Mucosa of stomach (tissue), 1 donor: ENCODE data around the gene SETD6.
A peak's percentile ranks its signal among the peaks of the same experiment; 100 is the strongest.

Experiments
- H3K27me3 ChIP-seq: one replicate; pipeline ENCODE4 v1.7.0; 2013; ENCODE audit warnings: mild to moderate bottlenecking, low read length; ENCODE audit not compliant: control insufficient read depth, insufficient read depth
- H3K36me3 ChIP-seq: one replicate; pipeline ENCODE4 v1.7.0; 2013; ENCODE audit warnings: low read length; ENCODE audit not compliant: control insufficient read depth, insufficient read depth
- H3K4me1 ChIP-seq: one replicate; pipeline ENCODE4 v1.7.0; 2013; ENCODE audit warnings: mild to moderate bottlenecking, low read length; ENCODE audit not compliant: control insufficient read depth, insufficient read depth
- H3K4me3 ChIP-seq: one replicate; pipeline ENCODE4 v1.7.0; 2013; ENCODE audit warnings: low read length
- H3K9ac ChIP-seq: one replicate; pipeline ENCODE4 v1.7.0; 2013; ENCODE audit warnings: mild to moderate bottlenecking, low read length, moderate library complexity
- H3K9me3 ChIP-seq: one replicate; pipeline ENCODE4 v1.7.0; 2013; ENCODE audit warnings: mild to moderate bottlenecking, low read length, moderate library complexity; ENCODE audit not compliant: control insufficient read depth
- donor health status: Pancreatic carcinoma.

The SETD6 gene

GRCh38 chr16:58515125-58515870 is at the start of gene SETD6:
Gene SETD6 (plus strand): TSS chr16:58515517. CDS start chr16:58515538, 21 bp downstream.
- no peak within 1 kb of the TSS for H3K4me3 ChIP-seq
- H3K4me1 ChIP-seq: peaks cover 19% of the 10 kb centered on the region
- no peaks in the 10 kb centered on the region for H3K9me3 ChIP-seq
- H3K27me3 ChIP-seq: no peaks in the 10 kb centered on the region
- H3K9ac ChIP-seq: peak within 1 kb of the TSS; percentile 44
- H3K36me3 ChIP-seq: peaks cover 15% of the 10 kb centered on the region

GRCh38 chr16:58465817-58466216 is 49.5 kb upstream of the SETD6 start:
- Histone ChIP-seq H3K4me3 (no peak overlapping the region), H3K4me1 (peaks cover 11% of the 10 kb centered on the region), H3K27me3 (peaks cover 53% of the 10 kb centered on the region), H3K9me3 (no peaks in the 10 kb centered on the region), H3K36me3 (no peaks in the 10 kb centered on the region), H3K9ac (no peak overlapping the region)

- H3K9me3 ChIP-seq: no peaks in the 10 kb centered on the region
- no peak overlapping the region for H3K4me3 ChIP-seq
- H3K27me3 ChIP-seq: peaks cover 53% of the 10 kb centered on the region
- no peak overlapping the region for H3K9ac ChIP-seq
- peaks cover 11% of the 10 kb centered on the region for H3K4me1 ChIP-seq
- H3K36me3 ChIP-seq: no peaks in the 10 kb centered on the region
These were observed 48.9 kb upstream of the SETD6 start for GRCh38 chr16:58466396-58466795.

GRCh38 chr16:58467905-58468304 is 47.4 kb upstream of the SETD6 start:
- no peak overlapping the region for H3K4me3 ChIP-seq
- peaks cover 11% of the 10 kb centered on the region for H3K4me1 ChIP-seq
- no peak overlapping the region for H3K9ac ChIP-seq
- H3K36me3 ChIP-seq: no peaks in the 10 kb centered on the region
- H3K9me3 ChIP-seq: no peaks in the 10 kb centered on the region
- peaks cover 49% of the 10 kb centered on the region for H3K27me3 ChIP-seq

- Histone ChIP-seq H3K9me3 (no peaks in the 10 kb centered on the region), H3K4me1 (no peaks in the 10 kb centered on the region), H3K27me3 (peaks cover 18% of the 10 kb centered on the region), H3K4me3 (no peak overlapping the region), H3K36me3 (no peaks in the 10 kb centered on the region), H3K9ac (no peak overlapping the region)
These were observed 43.9 kb upstream of the SETD6 start for GRCh38 chr16:58471209-58471975.

GRCh38 chr16:58472266-58472665 is 43.1 kb upstream of the SETD6 start:
- H3K27me3 ChIP-seq: peaks cover 12% of the 10 kb centered on the region
- H3K36me3 ChIP-seq: no peaks in the 10 kb centered on the region
- no peaks in the 10 kb centered on the region for H3K9me3 ChIP-seq
- no peaks in the 10 kb centered on the region for H3K4me1 ChIP-seq
- no peak overlapping the region for H3K4me3 ChIP-seq
- H3K9ac ChIP-seq: no peak overlapping the region

- no peaks in the 10 kb centered on the region for H3K4me1 ChIP-seq
- no peak overlapping the region for H3K9ac ChIP-seq
- H3K4me3 ChIP-seq: no peak overlapping the region
- peaks cover 8% of the 10 kb centered on the region for H3K27me3 ChIP-seq
- no peaks in the 10 kb centered on the region for H3K9me3 ChIP-seq
- H3K36me3 ChIP-seq: no peaks in the 10 kb centered on the region
These were observed 42.5 kb upstream of the SETD6 start for GRCh38 chr16:58472827-58473226.

GRCh38 chr16:58474296-58474695 is 41.0 kb upstream of the SETD6 start:
- no peaks in the 10 kb centered on the region for H3K4me1 ChIP-seq

GRCh38 chr16:58475091-58475619 is 40.2 kb upstream of the SETD6 start:
- no peaks in the 10 kb centered on the region for H3K36me3 ChIP-seq
- peaks cover 4% of the 10 kb centered on the region for H3K27me3 ChIP-seq
- H3K4me1 ChIP-seq: no peaks in the 10 kb centered on the region
- H3K9ac ChIP-seq: no peak overlapping the region
- H3K9me3 ChIP-seq: no peaks in the 10 kb centered on the region
- H3K4me3 ChIP-seq: no peak overlapping the region

More at GRCh38 chr16:58474296-58474695, 41.0 kb upstream of the SETD6 start:
- no peaks in the 10 kb centered on the region for H3K36me3 ChIP-seq
- H3K4me3 ChIP-seq: no peak overlapping the region
- H3K27me3 ChIP-seq: peaks cover 4% of the 10 kb centered on the region
- no peak overlapping the region for H3K9ac ChIP-seq
- H3K9me3 ChIP-seq: no peaks in the 10 kb centered on the region

GRCh38 chr16:58476791-58477190 is 38.5 kb upstream of the SETD6 start:
- Histone ChIP-seq H3K36me3 (no peaks in the 10 kb centered on the region), H3K9me3 (no peaks in the 10 kb centered on the region), H3K4me1 (no peaks in the 10 kb centered on the region), H3K27me3 (peaks cover 4% of the 10 kb centered on the region), H3K9ac (no peak overlapping the region), H3K4me3 (no peak overlapping the region)

- Histone ChIP-seq H3K36me3 (no peaks in the 10 kb centered on the region), H3K9ac (no peak overlapping the region), H3K9me3 (no peaks in the 10 kb centered on the region), H3K4me3 (no peak overlapping the region), H3K4me1 (no peaks in the 10 kb centered on the region), H3K27me3 (no peaks in the 10 kb centered on the region)
These were observed 36.9 kb upstream of the SETD6 start for GRCh38 chr16:58478427-58478826.

- H3K9ac ChIP-seq: no peak overlapping the region
- no peak overlapping the region for H3K4me3 ChIP-seq
- H3K4me1 ChIP-seq: no peaks in the 10 kb centered on the region
- no peaks in the 10 kb centered on the region for H3K27me3 ChIP-seq
- no peaks in the 10 kb centered on the region for H3K9me3 ChIP-seq
- no peaks in the 10 kb centered on the region for H3K36me3 ChIP-seq
These were observed 34.0 kb upstream of the SETD6 start for GRCh38 chr16:58481226-58481869.
